Measurements from ENCODE around the gene UBXN1.

DNA sequence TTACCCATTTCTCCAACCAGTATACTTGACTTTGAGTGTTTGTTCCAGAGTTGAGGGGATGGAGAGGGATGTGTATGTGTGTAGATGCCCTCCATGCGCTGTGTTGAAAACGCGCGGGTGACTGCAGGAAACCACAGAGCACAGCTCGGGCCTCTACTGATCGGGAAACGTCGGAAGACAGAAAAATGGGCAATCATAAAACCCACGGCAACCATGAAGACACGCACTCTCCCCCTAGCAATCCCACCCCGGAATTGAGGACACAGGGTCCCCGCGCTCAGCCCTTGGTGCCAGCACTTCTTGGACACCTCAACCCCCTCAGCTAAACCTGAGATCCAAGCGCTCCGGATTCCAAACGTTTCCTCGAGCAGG lies 7.7 kb downstream of the UBXN1 start:
- no peak for TF ChIP-seq CTCF (IDR thresholded peaks at IDR 0.05)
- TF ChIP-seq POLR2A (IDR thresholded peaks at IDR 0.05), result no peak
